Ascending aorta (tissue), 2 donors: Measurements from ENCODE around the gene CA10. TPM values are rescaled to one million over a fixed set of nuclear protein-coding genes. Genes with fewer than 3 reads are reported as not detected.

Experiments used
- DNase-seq, 2 donors: peaks; one replicate each; pipeline ENCODE4 v3.0.0-alpha.2; 2019; ENCODE audit warnings: low spot score in 2 of 2
- H3K27ac ChIP-seq, 2 donors: fragments of 200-600 bp; sonication (generic); one replicate each; pipeline ENCODE4 v1.5.1; 2016 to 2017; ENCODE audit warnings: mild to moderate bottlenecking in 1 of 2
- H3K27me3 ChIP-seq: fragments of 200-600 bp; sonication (generic); one replicate; pipeline ENCODE4 v1.5.1; 2017
- H3K36me3 ChIP-seq, 2 donors: fragments of 200-600 bp; sonication (generic); one replicate each; pipeline ENCODE4 v1.5.1; 2016
- H3K4me1 ChIP-seq, 2 donors: fragments of 200-600 bp; sonication (generic); one replicate each; pipeline ENCODE4 v1.5.1; 2016 to 2017; ENCODE audit warnings: mild to moderate bottlenecking in 1 of 2
- H3K4me3 ChIP-seq, 2 donors: fragments of 200-600 bp; sonication (generic); one replicate each; pipeline ENCODE4 v1.5.1; 2016 to 2017; ENCODE audit warnings: mild to moderate bottlenecking in 1 of 2
- H3K9me3 ChIP-seq, 2 donors: fragments of 200-600 bp; sonication (generic); one replicate each; pipeline ENCODE4 v1.5.1; 2016
- CTCF ChIP-seq, 3 experiments: fragments of 200-600 bp in 2 of 3; fragments of 450-650 bp in 1 of 3; sonication (generic) in 2 of 3; IDR thresholded peaks; one replicate each; pipeline ENCODE4 v1.5.1; 2016 to 2019; ENCODE audit warnings: antibody characterized with exemption in 3 of 3, mild to moderate bottlenecking in 1 of 3, moderate library complexity in 1 of 3
- intact Hi-C: fragments of 100-400 bp; cut with DNase I; formaldehyde crosslinking; loops from one replicate; pipeline ENCODE4 v1.15.1; 2023
- total RNA-seq: library from RNA; depleted of rRNA; stranded (reverse); fragments of >200 nt; gene quantifications from one replicate; pipeline ENCODE4 v1.1.0, GENCODE V29; 2016

The CA10 gene
- total RNA-seq, 1 donor from 2014 or later: not detected

GRCh38 chr17:51770027-51770759 lies 388.3 kb downstream of the CA10 start:
- no peaks in the 10 kb centered on the region for H3K4me1 ChIP-seq
- no peaks in the 10 kb centered on the region for H3K36me3 ChIP-seq
- no peak overlapping the region for H3K27ac ChIP-seq
- no peaks in the 10 kb centered on the region for H3K27me3 ChIP-seq
- intact Hi-C loops: no loop called here
- no peak for TF ChIP-seq CTCF (IDR thresholded peaks at IDR 0.05)
- no peak for DNase-seq
- no peak overlapping the region for H3K4me3 ChIP-seq
- H3K9me3 ChIP-seq: no peaks in the 10 kb centered on the region

GRCh38 chr17:51769231-51769630 lies 389.3 kb downstream of the CA10 start:
- no peaks in the 10 kb centered on the region for H3K27me3 ChIP-seq
- no peak overlapping the region for H3K4me3 ChIP-seq
- H3K9me3 ChIP-seq: no peaks in the 10 kb centered on the region
- no peak for TF ChIP-seq CTCF (IDR thresholded peaks at IDR 0.05)
- H3K27ac ChIP-seq: no peak overlapping the region
- intact Hi-C loops: loop anchor here (10.0 kb wide), 1 partner anchor 336 kb away; no protein-coding TSS in a partner anchor
- DNase-seq: no peak
- H3K36me3 ChIP-seq: no peaks in the 10 kb centered on the region
- no peaks in the 10 kb centered on the region for H3K4me1 ChIP-seq

- H3K9me3 ChIP-seq: no peaks in the 10 kb centered on the region
- TF ChIP-seq CTCF (IDR thresholded peaks at IDR 0.05): no peak
- no peaks in the 10 kb centered on the region for H3K27me3 ChIP-seq
- no peak overlapping the region for H3K4me3 ChIP-seq
- no peaks in the 10 kb centered on the region for H3K36me3 ChIP-seq
- H3K4me1 ChIP-seq: no peaks in the 10 kb centered on the region
- H3K27ac ChIP-seq: no peak overlapping the region
- intact Hi-C loops: loop anchor here (10.0 kb wide), 1 partner anchor 336 kb away; no protein-coding TSS in a partner anchor
- DNase-seq: no peak
Measured at GRCh38 chr17:51768706-51769105, 389.8 kb downstream of the CA10 start.

GRCh38 chr17:51767287-51767686 lies 391.2 kb downstream of the CA10 start:
- Histone ChIP-seq H3K27ac (no peak overlapping the region), H3K4me3 (no peak overlapping the region), H3K4me1 (no peaks in the 10 kb centered on the region), H3K27me3 (no peaks in the 10 kb centered on the region), H3K36me3 (no peaks in the 10 kb centered on the region), H3K9me3 (no peaks in the 10 kb centered on the region)
- no peak for DNase-seq
- no peak for TF ChIP-seq CTCF (IDR thresholded peaks at IDR 0.05)
- intact Hi-C loops: loop anchor here (10.0 kb wide), 1 partner anchor 338 kb away; no protein-coding TSS in a partner anchor

- intact Hi-C loops: loop anchor here (10.0 kb wide), 1 partner anchor 339 kb away; no protein-coding TSS in a partner anchor
- DNase-seq: no peak
- TF ChIP-seq CTCF (IDR thresholded peaks at IDR 0.05): no peak
- no peaks in the 10 kb centered on the region for H3K9me3 ChIP-seq
- no peak overlapping the region for H3K27ac ChIP-seq
- H3K4me1 ChIP-seq: no peaks in the 10 kb centered on the region
- H3K36me3 ChIP-seq: no peaks in the 10 kb centered on the region
- no peaks in the 10 kb centered on the region for H3K27me3 ChIP-seq
- H3K4me3 ChIP-seq: no peak overlapping the region
Measured at GRCh38 chr17:51765282-51766135, 393.0 kb downstream of the CA10 start.
